Measurements from ENCODE around the gene TIMM17A. TPM values are rescaled to one million over a fixed set of nuclear protein-coding genes. Genes with fewer than 3 reads are reported as not detected.
"Not testable (repeated sequence)": the region's sequence is repeated elsewhere in the genome, so short reads cannot be mapped to it uniquely, and the experiment has no call there.

The TIMM17A gene
- total RNA-seq, 1 experiment from 2014 or later: 85.0 TPM

- in situ Hi-C loops (cut with HindIII; ENCODE audit: low sequenced_read_pairs): loop anchor here (25.0 kb wide), 1 partner anchor 128 kb away; the partner anchor contains the start of gene ARL8A
- DNase-seq (ENCODE audit: low spot score): peak; percentile 88
Observed at GRCh38 chr1:202009326-202010179, 54.2 kb downstream of the TIMM17A start.

GRCh38 chr1:202010180-202011015 lies 55.1 kb downstream of the TIMM17A start, which contains the start of gene ELF3:
ELF3 (plus strand) TSS chr1:202010587; CDS start chr1:202011137, 550 bp downstream.
- in situ Hi-C loops (cut with HindIII; ENCODE audit: low sequenced_read_pairs): loop anchor here (25.0 kb wide), 1 partner anchor 127 kb away; the partner anchor contains the start of gene ARL8A
- DNase-seq (ENCODE audit: low spot score): peak; percentile 37

- DNase-seq (ENCODE audit: low spot score): no peak
- in situ Hi-C loops (cut with HindIII; ENCODE audit: low sequenced_read_pairs): loop anchor here (25.0 kb wide), 1 partner anchor 125 kb away; the partner anchor contains the start of gene ARL8A
Observed at GRCh38 chr1:202011994-202012393, 56.7 kb downstream of the TIMM17A start.

- in situ Hi-C loops (cut with HindIII; ENCODE audit: low sequenced_read_pairs): loop anchor here (25.0 kb wide), 1 partner anchor 124 kb away; the partner anchor contains the start of gene ARL8A
Observed at GRCh38 chr1:202012544-202013478, 57.5 kb downstream of the TIMM17A start.

GRCh38 chr1:202013603-202014002 lies 58.3 kb downstream of the TIMM17A start:
- in situ Hi-C loops (cut with HindIII; ENCODE audit: low sequenced_read_pairs): loop anchor here (25.0 kb wide), 1 partner anchor 124 kb away; the partner anchor contains the start of gene ARL8A
- no peak for DNase-seq (ENCODE audit: low spot score)

More at GRCh38 chr1:202012544-202013478, 57.5 kb downstream of the TIMM17A start:
- DNase-seq (ENCODE audit: low spot score): no peak

- in situ Hi-C loops (cut with HindIII; ENCODE audit: low sequenced_read_pairs): loop anchor here (25.0 kb wide), 1 partner anchor 123 kb away; the partner anchor contains the start of gene ARL8A
- no peak for DNase-seq (ENCODE audit: low spot score)
Observed at GRCh38 chr1:202014060-202014459, 58.8 kb downstream of the TIMM17A start.

- in situ Hi-C loops (cut with HindIII; ENCODE audit: low sequenced_read_pairs): loop anchor here (25.0 kb wide), 1 partner anchor 122 kb away; the partner anchor contains the start of gene ARL8A
- no peak for DNase-seq (ENCODE audit: low spot score)
Observed at GRCh38 chr1:202014915-202015661, 59.8 kb downstream of the TIMM17A start.

- in situ Hi-C loops (cut with HindIII; ENCODE audit: low sequenced_read_pairs): loop anchor here (25.0 kb wide), 1 partner anchor 122 kb away; the partner anchor contains the start of gene ARL8A
- no peak for DNase-seq (ENCODE audit: low spot score)
Observed at GRCh38 chr1:202015662-202015937, 60.3 kb downstream of the TIMM17A start.

GRCh38 chr1:202016022-202016810 lies 60.9 kb downstream of the TIMM17A start:
- in situ Hi-C loops (cut with HindIII; ENCODE audit: low sequenced_read_pairs): loop anchor here (25.0 kb wide), 1 partner anchor 121 kb away; the partner anchor contains the start of gene ARL8A

GRCh38 chr1:202016811-202017748 lies 61.8 kb downstream of the TIMM17A start:
- DNase-seq (ENCODE audit: low spot score): no peak
- in situ Hi-C loops (cut with HindIII; ENCODE audit: low sequenced_read_pairs): loop anchor here (25.0 kb wide), 1 partner anchor 120 kb away; the partner anchor contains the start of gene ARL8A

More at GRCh38 chr1:202016022-202016810, 60.9 kb downstream of the TIMM17A start:
- DNase-seq (ENCODE audit: low spot score): no peak

GRCh38 chr1:202017749-202018467 lies 62.6 kb downstream of the TIMM17A start:
- in situ Hi-C loops (cut with HindIII; ENCODE audit: low sequenced_read_pairs): loop anchor here (25.0 kb wide), 1 partner anchor 119 kb away; the partner anchor contains the start of gene ARL8A
- DNase-seq (ENCODE audit: low spot score): no peak

GRCh38 chr1:202018468-202019234 lies 63.3 kb downstream of the TIMM17A start:
- DNase-seq (ENCODE audit: low spot score): no peak
- in situ Hi-C loops (cut with HindIII; ENCODE audit: low sequenced_read_pairs): loop anchor here (25.0 kb wide), 1 partner anchor 119 kb away; the partner anchor contains the start of gene ARL8A

- in situ Hi-C loops (cut with HindIII; ENCODE audit: low sequenced_read_pairs): loop anchor here (25.0 kb wide), 1 partner anchor 118 kb away; the partner anchor contains the start of gene ARL8A
- not testable (repeated sequence) for DNase-seq (ENCODE audit: low spot score)
Observed at GRCh38 chr1:202019235-202019558, 63.9 kb downstream of the TIMM17A start.

All from G401 (cell line).